ENCODE data around the gene ADCY7. TPM values are rescaled to one million over a fixed set of nuclear protein-coding genes. Genes with fewer than 3 reads are reported as not detected.

Gene ADCY7
- total and polyA plus RNA-seq, 9 of the 15 experiments (the other 6 are each of a cell fraction or from before 2014, with no cell fraction given): 2.3 to 108 (median 28.6) TPM

DNA sequence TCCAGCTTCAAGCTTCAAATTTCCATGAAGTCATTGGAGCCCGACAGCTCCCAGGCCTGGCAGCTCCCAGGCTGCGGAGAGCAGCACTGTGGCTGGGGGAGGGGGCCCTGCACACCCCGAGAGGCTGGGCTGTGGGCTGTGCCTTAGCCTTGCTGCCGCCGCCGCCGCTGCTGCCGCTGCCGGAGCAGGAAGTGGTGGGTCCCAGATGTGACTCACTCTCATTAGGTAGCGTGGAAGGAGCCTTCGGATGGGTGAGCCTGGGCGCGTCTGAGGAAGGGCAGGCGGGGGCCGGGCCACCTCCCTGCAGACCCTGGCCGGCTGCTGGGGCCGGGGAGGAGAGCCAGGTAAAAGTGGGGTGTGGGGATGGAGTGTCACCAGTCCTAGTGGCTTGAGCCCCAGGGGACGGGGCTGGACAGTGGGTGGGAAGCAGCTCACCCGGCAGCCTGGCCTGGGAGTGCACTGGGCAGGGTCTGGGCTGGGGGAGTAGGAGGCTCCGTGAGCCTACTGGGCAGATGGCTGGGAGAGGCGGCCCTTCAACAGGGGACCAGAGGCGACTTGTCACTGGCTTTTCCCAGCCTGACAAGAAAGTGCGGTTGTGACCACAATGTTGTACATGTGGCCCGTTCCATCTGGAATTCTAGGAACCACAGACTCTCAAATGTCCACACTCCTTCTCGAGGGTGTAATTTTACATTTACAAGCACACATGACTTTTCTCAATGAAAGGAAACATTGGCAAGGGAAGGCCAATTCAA lies at the start of gene ADCY7 (continued):
- TF ChIP-seq SP2 (IDR thresholded peaks at IDR 0.05; ENCODE audit: extremely low read depth, low read depth, low read length, poor library complexity, severe bottlenecking) (no peak), SAFB (IDR thresholded peaks at IDR 0.05; ENCODE audit: borderline replicate concordance, low read depth, low read length) (peak; percentile 15; the same call in 1 of the 2 replicates), SUPT5H (IDR thresholded peaks at IDR 0.05) (peak; percentile 86), SIX5 (IDR thresholded peaks at IDR 0.05; ENCODE audit: borderline replicate concordance in 1 of 2, insufficient read depth in 1 of 2, low read depth in 1 of 2, low read length in 2 of 2) (no peak), PCBP2 (IDR thresholded peaks at IDR 0.05; ENCODE audit: low read depth, low read length, poor library complexity, severe bottlenecking) (no peak), BRD9 (IDR thresholded peaks at IDR 0.05; ENCODE audit: low read depth, partially characterized antibody) (no peak), HLTF (IDR thresholded peaks at IDR 0.05) (no peak), NR3C1 (CRISPR knock-in tag; IDR thresholded peaks at IDR 0.05) (no peak), THRAP3 (IDR thresholded peaks at IDR 0.05; ENCODE audit: borderline replicate concordance) (no peak), CC2D1A (IDR thresholded peaks at IDR 0.05) (no peak), FUS (optimal IDR thresholded peaks at IDR 0.05; ENCODE audit: low read depth, low read length) (no peak), ETV5 (CRISPR knock-in tag; IDR thresholded peaks at IDR 0.05; ENCODE audit: low read depth) (peak; percentile 82), POLR2AphosphoS5 (IDR thresholded peaks at IDR 0.05; ENCODE audit: control insufficient read depth, insufficient read depth, low read depth, low read length) (peak; percentile 61; the same call in 1 of the 2 replicates), ZNF75A (CRISPR knock-in tag; IDR thresholded peaks at IDR 0.05) (no peak), RBM34 (IDR thresholded peaks at IDR 0.05; ENCODE audit: borderline replicate concordance, insufficient read depth, low read length) (no peak)
- TF ChIP-seq, protein P1, sequence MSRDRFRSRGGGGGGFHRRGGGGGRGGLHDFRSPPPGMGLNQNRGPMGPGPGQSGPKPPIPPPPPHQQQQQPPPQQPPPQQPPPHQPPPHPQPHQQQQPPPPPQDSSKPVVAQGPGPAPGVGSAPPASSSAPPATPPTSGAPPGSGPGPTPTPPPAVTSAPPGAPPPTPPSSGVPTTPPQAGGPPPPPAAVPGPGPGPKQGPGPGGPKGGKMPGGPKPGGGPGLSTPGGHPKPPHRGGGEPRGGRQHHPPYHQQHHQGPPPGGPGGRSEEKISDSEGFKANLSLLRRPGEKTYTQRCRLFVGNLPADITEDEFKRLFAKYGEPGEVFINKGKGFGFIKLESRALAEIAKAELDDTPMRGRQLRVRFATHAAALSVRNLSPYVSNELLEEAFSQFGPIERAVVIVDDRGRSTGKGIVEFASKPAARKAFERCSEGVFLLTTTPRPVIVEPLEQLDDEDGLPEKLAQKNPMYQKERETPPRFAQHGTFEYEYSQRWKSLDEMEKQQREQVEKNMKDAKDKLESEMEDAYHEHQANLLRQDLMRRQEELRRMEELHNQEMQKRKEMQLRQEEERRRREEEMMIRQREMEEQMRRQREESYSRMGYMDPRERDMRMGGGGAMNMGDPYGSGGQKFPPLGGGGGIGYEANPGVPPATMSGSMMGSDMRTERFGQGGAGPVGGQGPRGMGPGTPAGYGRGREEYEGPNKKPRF (IDR thresholded peaks at IDR 0.05; ENCODE audit: low read depth, low read length): no peak
- TF ChIP-seq, protein P2, sequence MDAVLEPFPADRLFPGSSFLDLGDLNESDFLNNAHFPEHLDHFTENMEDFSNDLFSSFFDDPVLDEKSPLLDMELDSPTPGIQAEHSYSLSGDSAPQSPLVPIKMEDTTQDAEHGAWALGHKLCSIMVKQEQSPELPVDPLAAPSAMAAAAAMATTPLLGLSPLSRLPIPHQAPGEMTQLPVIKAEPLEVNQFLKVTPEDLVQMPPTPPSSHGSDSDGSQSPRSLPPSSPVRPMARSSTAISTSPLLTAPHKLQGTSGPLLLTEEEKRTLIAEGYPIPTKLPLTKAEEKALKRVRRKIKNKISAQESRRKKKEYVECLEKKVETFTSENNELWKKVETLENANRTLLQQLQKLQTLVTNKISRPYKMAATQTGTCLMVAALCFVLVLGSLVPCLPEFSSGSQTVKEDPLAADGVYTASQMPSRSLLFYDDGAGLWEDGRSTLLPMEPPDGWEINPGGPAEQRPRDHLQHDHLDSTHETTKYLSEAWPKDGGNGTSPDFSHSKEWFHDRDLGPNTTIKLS (IDR thresholded peaks at IDR 0.05; ENCODE audit: borderline replicate concordance, low read depth): 0 out of 2 replicates have a peak, but pooled peaks have one; percentile 18
- TF ChIP-seq, protein P3, sequence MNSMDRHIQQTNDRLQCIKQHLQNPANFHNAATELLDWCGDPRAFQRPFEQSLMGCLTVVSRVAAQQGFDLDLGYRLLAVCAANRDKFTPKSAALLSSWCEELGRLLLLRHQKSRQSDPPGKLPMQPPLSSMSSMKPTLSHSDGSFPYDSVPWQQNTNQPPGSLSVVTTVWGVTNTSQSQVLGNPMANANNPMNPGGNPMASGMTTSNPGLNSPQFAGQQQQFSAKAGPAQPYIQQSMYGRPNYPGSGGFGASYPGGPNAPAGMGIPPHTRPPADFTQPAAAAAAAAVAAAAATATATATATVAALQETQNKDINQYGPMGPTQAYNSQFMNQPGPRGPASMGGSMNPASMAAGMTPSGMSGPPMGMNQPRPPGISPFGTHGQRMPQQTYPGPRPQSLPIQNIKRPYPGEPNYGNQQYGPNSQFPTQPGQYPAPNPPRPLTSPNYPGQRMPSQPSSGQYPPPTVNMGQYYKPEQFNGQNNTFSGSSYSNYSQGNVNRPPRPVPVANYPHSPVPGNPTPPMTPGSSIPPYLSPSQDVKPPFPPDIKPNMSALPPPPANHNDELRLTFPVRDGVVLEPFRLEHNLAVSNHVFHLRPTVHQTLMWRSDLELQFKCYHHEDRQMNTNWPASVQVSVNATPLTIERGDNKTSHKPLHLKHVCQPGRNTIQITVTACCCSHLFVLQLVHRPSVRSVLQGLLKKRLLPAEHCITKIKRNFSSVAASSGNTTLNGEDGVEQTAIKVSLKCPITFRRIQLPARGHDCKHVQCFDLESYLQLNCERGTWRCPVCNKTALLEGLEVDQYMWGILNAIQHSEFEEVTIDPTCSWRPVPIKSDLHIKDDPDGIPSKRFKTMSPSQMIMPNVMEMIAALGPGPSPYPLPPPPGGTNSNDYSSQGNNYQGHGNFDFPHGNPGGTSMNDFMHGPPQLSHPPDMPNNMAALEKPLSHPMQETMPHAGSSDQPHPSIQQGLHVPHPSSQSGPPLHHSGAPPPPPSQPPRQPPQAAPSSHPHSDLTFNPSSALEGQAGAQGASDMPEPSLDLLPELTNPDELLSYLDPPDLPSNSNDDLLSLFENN (IDR thresholded peaks at IDR 0.05; ENCODE audit: low read depth in 2 of 2, low read length in 2 of 2): no peak
- TF ChIP-seq, protein P4, sequence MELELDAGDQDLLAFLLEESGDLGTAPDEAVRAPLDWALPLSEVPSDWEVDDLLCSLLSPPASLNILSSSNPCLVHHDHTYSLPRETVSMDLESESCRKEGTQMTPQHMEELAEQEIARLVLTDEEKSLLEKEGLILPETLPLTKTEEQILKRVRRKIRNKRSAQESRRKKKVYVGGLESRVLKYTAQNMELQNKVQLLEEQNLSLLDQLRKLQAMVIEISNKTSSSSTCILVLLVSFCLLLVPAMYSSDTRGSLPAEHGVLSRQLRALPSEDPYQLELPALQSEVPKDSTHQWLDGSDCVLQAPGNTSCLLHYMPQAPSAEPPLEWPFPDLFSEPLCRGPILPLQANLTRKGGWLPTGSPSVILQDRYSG (tag; conservative IDR thresholded peaks at IDR 0.05; ENCODE audit: low read depth): no peak
